Urinary bladder (tissue), 4 donors: Measurements from ENCODE around the gene VARS1. TPM values are rescaled to one million over a fixed set of nuclear protein-coding genes. Genes with fewer than 3 reads are reported as not detected.

Source experiments
- DNase-seq: peaks from one replicate; pipeline ENCODE4 v3.0.0-alpha.2; 2015; ENCODE audit errors: extremely low spot score
- H3K27ac ChIP-seq: one replicate; pipeline ENCODE4 v1.5.1; 2013; ENCODE audit warnings: low read depth, mild to moderate bottlenecking, moderate library complexity
- H3K36me3 ChIP-seq: one replicate; pipeline ENCODE4 v1.6.1; 2013; ENCODE audit warnings: mild to moderate bottlenecking, moderate library complexity; ENCODE audit not compliant: insufficient read depth
- H3K4me1 ChIP-seq: one replicate; pipeline ENCODE4 v1.6.1; 2013; ENCODE audit warnings: mild to moderate bottlenecking, moderate library complexity; ENCODE audit not compliant: insufficient read depth
- H3K4me3 ChIP-seq: one replicate; pipeline ENCODE4 v1.5.1; 2013; ENCODE audit warnings: low read depth, low read length
- WGBS: extraction: QIAGEN DNeasy Blood & Tissue Kit; methylation state at CpG from one replicate; pipeline ENCODE4 v1.1.7; 2013; 5-methylcytosine and 5-hydroxymethylcytosine counted together
- polyA plus RNA-seq: library from polyadenylated mRNA; stranded (reverse); fragments of 200-250 nt; gene quantifications from one replicate; pipeline ENCODE4 v1.2.3, GENCODE V29; 2013
- total RNA-seq: library from RNA; depleted of rRNA; stranded (reverse); fragments of >200 nt; gene quantifications from one replicate; pipeline ENCODE4 v1.2.3, GENCODE V29; 2014
- donor health status: healthy with polysubstance abuse.
- donor health status: healthy.

The VARS1 gene
- total and polyA plus RNA-seq, 2 donors = 16.7 to 34.4 TPM

GRCh38 chr6:31778193-31778592 lies 17.4 kb downstream of the VARS1 start:
- H3K36me3 ChIP-seq = no peaks in the 10 kb centered on the region
- no peaks in the 10 kb centered on the region for H3K4me1 ChIP-seq
- no peak for DNase-seq
- H3K27ac ChIP-seq = no peak overlapping the region
- no peak overlapping the region for H3K4me3 ChIP-seq
- 93% methylated on average over 5 of the region's 5 CpGs for WGBS

GRCh38 chr6:31777667-31778050 lies 17.9 kb downstream of the VARS1 start:
- no peak overlapping the region for H3K27ac ChIP-seq
- H3K36me3 ChIP-seq = no peaks in the 10 kb centered on the region
- no peaks in the 10 kb centered on the region for H3K4me1 ChIP-seq
- 94% methylated on average over 5 of the region's 5 CpGs for WGBS
- no peak overlapping the region for H3K4me3 ChIP-seq
- DNase-seq = no peak

GRCh38 chr6:31776989-31777666 lies 18.4 kb downstream of the VARS1 start, which contains the start of gene VWA7:
TSS of gene VWA7 (minus strand) at chr6:31777328. CDS start at chr6:31776779, 549 bp downstream.
- no peaks in the 10 kb centered on the region for H3K4me1 ChIP-seq
- no peak within 1 kb of the TSS for H3K4me3 ChIP-seq
- no peak within 1 kb of the TSS for H3K27ac ChIP-seq
- no peaks in the 10 kb centered on the region for H3K36me3 ChIP-seq
- WGBS = 15% methylated on average over 15 of the region's 15 CpGs
- DNase-seq = no peak

- Histone ChIP-seq H3K4me3 (no peak overlapping the region), H3K36me3 (no peaks in the 10 kb centered on the region), H3K4me1 (no peaks in the 10 kb centered on the region), H3K27ac (no peak overlapping the region)
- 38% methylated on average over 14 of the region's 14 CpGs for WGBS
- DNase-seq = no peak
Observed at GRCh38 chr6:31776485-31776988, 19.0 kb downstream of the VARS1 start.

GRCh38 chr6:31775633-31776484 lies 19.7 kb downstream of the VARS1 start:
- no peak overlapping the region for H3K4me3 ChIP-seq
- no peak overlapping the region for H3K27ac ChIP-seq
- no peaks in the 10 kb centered on the region for H3K4me1 ChIP-seq
- WGBS = 91% methylated on average over 32 of the region's 32 CpGs
- H3K36me3 ChIP-seq = no peaks in the 10 kb centered on the region
- DNase-seq = no peak

- Histone ChIP-seq H3K27ac (no peak overlapping the region), H3K4me3 (no peak overlapping the region), H3K4me1 (no peaks in the 10 kb centered on the region), H3K36me3 (no peaks in the 10 kb centered on the region)
- no peak for DNase-seq
- 86% methylated on average over 4 of the region's 4 CpGs for WGBS
Observed at GRCh38 chr6:31775184-31775583, 20.4 kb downstream of the VARS1 start.

GRCh38 chr6:31771992-31772358 lies 23.6 kb downstream of the VARS1 start:
- Histone ChIP-seq H3K4me3 (no peak overlapping the region), H3K4me1 (no peaks in the 10 kb centered on the region), H3K27ac (no peak overlapping the region), H3K36me3 (no peaks in the 10 kb centered on the region)
- DNase-seq = no peak
- WGBS = 63% methylated on average over 4 of the region's 4 CpGs

GRCh38 chr6:31770860-31771259 lies 24.7 kb downstream of the VARS1 start:
- Histone ChIP-seq H3K36me3 (no peaks in the 10 kb centered on the region), H3K27ac (no peak overlapping the region), H3K4me3 (no peak overlapping the region), H3K4me1 (no peaks in the 10 kb centered on the region)
- no peak for DNase-seq
- WGBS = 88% methylated on average over 2 of the region's 2 CpGs

GRCh38 chr6:31769684-31770371 lies 25.7 kb downstream of the VARS1 start:
- no peak overlapping the region for H3K27ac ChIP-seq
- no peak overlapping the region for H3K4me3 ChIP-seq
- no peaks in the 10 kb centered on the region for H3K36me3 ChIP-seq
- H3K4me1 ChIP-seq = no peaks in the 10 kb centered on the region
- no peak for DNase-seq
- 57% methylated on average over 12 of the region's 12 CpGs for WGBS

GRCh38 chr6:31768363-31769257 lies 26.9 kb downstream of the VARS1 start:
- H3K4me3 ChIP-seq = no peak overlapping the region
- no peaks in the 10 kb centered on the region for H3K36me3 ChIP-seq
- DNase-seq = no peak
- no peak overlapping the region for H3K27ac ChIP-seq
- no peaks in the 10 kb centered on the region for H3K4me1 ChIP-seq
- WGBS = 91% methylated on average over 18 of the region's 18 CpGs

GRCh38 chr6:31767096-31767645 lies 28.4 kb downstream of the VARS1 start:
- Histone ChIP-seq H3K27ac (no peak overlapping the region), H3K4me3 (no peak overlapping the region), H3K36me3 (no peaks in the 10 kb centered on the region), H3K4me1 (no peaks in the 10 kb centered on the region)
- 77% methylated on average over 6 of the region's 6 CpGs for WGBS
- DNase-seq = no peak

- no peak overlapping the region for H3K27ac ChIP-seq
- no peak for DNase-seq
- H3K36me3 ChIP-seq = no peaks in the 10 kb centered on the region
- peak overlapping the region; percentile 2 for H3K4me3 ChIP-seq
- WGBS = 32% methylated on average over 42 of the region's 42 CpGs
- no peaks in the 10 kb centered on the region for H3K4me1 ChIP-seq
Observed at GRCh38 chr6:31765910-31766794, 29.4 kb downstream of the VARS1 start.
